ENCODE measurements around the gene EFHD2. TPM values are rescaled to one million over a fixed set of nuclear protein-coding genes. Genes with fewer than 3 reads are reported as not detected.

The EFHD2 gene
- total and polyA plus RNA-seq, 2 of the 8 experiments (the other 6 are each of a cell fraction or from before 2014, with no cell fraction given), result 24.4 to 25.1 TPM

GRCh38 chr1:15442119-15442518 is 32.4 kb downstream of the EFHD2 start (continued):
- TF ChIP-seq, protein P1, sequence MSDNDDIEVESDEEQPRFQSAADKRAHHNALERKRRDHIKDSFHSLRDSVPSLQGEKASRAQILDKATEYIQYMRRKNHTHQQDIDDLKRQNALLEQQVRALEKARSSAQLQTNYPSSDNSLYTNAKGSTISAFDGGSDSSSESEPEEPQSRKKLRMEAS (IDR thresholded peaks at IDR 0.05), result no peak
- no peak for TF ChIP-seq RFX5 (IDR thresholded peaks at IDR 0.05; ENCODE audit: borderline replicate concordance, low read depth, low read length)
- TF ChIP-seq, protein P2, sequence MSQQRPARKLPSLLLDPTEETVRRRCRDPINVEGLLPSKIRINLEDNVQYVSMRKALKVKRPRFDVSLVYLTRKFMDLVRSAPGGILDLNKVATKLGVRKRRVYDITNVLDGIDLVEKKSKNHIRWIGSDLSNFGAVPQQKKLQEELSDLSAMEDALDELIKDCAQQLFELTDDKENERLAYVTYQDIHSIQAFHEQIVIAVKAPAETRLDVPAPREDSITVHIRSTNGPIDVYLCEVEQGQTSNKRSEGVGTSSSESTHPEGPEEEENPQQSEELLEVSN (IDR thresholded peaks at IDR 0.05), result no peak
- no peak for TF ChIP-seq CREB1 (IDR thresholded peaks at IDR 0.05)
- TF ChIP-seq HDAC6 (IDR thresholded peaks at IDR 0.05; ENCODE audit: low read depth, low read length), result no peak

Measured in H1 (cell line).